ENCODE measurements around the gene ZNF462. TPM values are rescaled to one million over a fixed set of nuclear protein-coding genes. Genes with fewer than 3 reads are reported as not detected.

The ZNF462 gene
- total RNA-seq, 1 experiment from 2014 or later, result 34.5 TPM

- TF ChIP-seq, protein P1, sequence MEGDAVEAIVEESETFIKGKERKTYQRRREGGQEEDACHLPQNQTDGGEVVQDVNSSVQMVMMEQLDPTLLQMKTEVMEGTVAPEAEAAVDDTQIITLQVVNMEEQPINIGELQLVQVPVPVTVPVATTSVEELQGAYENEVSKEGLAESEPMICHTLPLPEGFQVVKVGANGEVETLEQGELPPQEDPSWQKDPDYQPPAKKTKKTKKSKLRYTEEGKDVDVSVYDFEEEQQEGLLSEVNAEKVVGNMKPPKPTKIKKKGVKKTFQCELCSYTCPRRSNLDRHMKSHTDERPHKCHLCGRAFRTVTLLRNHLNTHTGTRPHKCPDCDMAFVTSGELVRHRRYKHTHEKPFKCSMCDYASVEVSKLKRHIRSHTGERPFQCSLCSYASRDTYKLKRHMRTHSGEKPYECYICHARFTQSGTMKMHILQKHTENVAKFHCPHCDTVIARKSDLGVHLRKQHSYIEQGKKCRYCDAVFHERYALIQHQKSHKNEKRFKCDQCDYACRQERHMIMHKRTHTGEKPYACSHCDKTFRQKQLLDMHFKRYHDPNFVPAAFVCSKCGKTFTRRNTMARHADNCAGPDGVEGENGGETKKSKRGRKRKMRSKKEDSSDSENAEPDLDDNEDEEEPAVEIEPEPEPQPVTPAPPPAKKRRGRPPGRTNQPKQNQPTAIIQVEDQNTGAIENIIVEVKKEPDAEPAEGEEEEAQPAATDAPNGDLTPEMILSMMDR (IDR thresholded peaks at IDR 0.05; ENCODE audit: insufficient read depth in 1 of 2, low read depth in 1 of 2, low read length in 1 of 2, severe bottlenecking in 1 of 2, unreplicated experiment in 1 of 2), result no peak
- Histone ChIP-seq H3K4me3 (ENCODE audit: low read depth, low read length) (peak overlapping the region; percentile 22), H3K27me3 (replicated peaks; ENCODE audit: control insufficient read depth, insufficient read depth, low read length) (no peaks in the 10 kb centered on the region), H3K4me1 (peaks cover 72% of the 10 kb centered on the region), H3K9me3 (no peaks in the 10 kb centered on the region), H3K36me3 (ENCODE audit: control insufficient read depth, insufficient read depth, low read length) (peaks cover 5% of the 10 kb centered on the region)
- peaks cover 4% of the 10 kb centered on the region for H3K9me3 Mint-ChIP-seq (ENCODE audit: unreplicated experiment)
- CTCF ChIA-PET, result interaction anchor here (0.8 to 1.4 kb wide), 5 partner anchors 10 to 251 kb away, joined by 3 to 8 read pairs (median 4); partner anchors contain the start of gene ZNF462
- peak; percentile 70 to 75 for DNase-seq
- TSS peak; percentile 36 for BruUV-seq (replicated peaks)
- no peaks in the 10 kb centered on the region for H3K27me3 Mint-ChIP-seq (ENCODE audit: insufficient read depth, unreplicated experiment)
- H3K4me3 Mint-ChIP-seq (ENCODE audit: unreplicated experiment), result peak overlapping the region; percentile 85
- intact Hi-C loops (cut with micrococcal nuclease; ENCODE audit: unreplicated experiment), result loop anchor here (1.0 to 5.0 kb wide), 6 partner anchors 10 to 1009 kb away; partner anchors contain the start of gene ZNF462
- POLR2A ChIA-PET, result interaction anchor here (0.6 to 2.0 kb wide), 9 partner anchors 8 to 365 kb away, joined by 3 to 16 read pairs (median 3); no protein-coding TSS in a partner anchor
- peaks cover 53% of the 10 kb centered on the region for H3K4me1 Mint-ChIP-seq (ENCODE audit: low read depth, unreplicated experiment)
- H3K27ac Mint-ChIP-seq (ENCODE audit: unreplicated experiment), result peak overlapping the region; percentile 100
- H3K36me3 Mint-ChIP-seq (ENCODE audit: insufficient read depth, unreplicated experiment), result peaks cover 60% of the 10 kb centered on the region
Observed at GRCh38 chr9:106920701-106921283, 57.8 kb downstream of the ZNF462 start.

DNA sequence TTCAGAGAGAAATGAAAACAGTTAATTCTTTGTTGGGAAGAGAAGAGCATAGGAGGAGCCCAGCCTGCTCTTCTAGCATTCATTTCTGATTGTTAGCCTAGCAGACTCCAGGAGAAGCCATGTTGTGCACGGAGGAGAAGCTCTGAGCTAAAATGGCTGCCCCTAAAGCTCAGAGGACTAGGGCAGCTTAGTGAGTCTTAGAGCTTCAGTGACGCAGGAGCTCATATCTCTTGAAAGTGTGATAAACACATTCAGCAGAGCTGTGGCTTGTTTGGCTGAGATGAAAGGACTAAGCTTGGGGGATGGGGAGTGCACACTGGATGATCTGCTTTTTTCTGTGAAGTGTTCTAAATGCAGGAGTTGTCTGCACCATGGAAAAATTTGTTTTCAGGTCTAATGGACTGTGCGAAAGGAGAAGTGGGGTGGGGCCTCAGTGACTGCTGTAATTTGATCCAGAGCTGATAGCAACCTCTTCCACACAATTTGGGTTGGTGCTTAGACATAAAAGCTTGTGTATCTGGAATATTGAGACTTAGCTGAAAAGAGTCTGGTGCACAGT is 58.5 kb downstream of the ZNF462 start:
- no TSS peak for BruUV-seq (replicated peaks)
- peaks cover 65% of the 10 kb centered on the region for H3K36me3 Mint-ChIP-seq (ENCODE audit: insufficient read depth, unreplicated experiment)
- no peaks in the 10 kb centered on the region for H3K9me3 ChIP-seq
- H3K27ac Mint-ChIP-seq (ENCODE audit: unreplicated experiment), result peak overlapping the region; percentile 100
- no peaks in the 10 kb centered on the region for H3K27me3 Mint-ChIP-seq (ENCODE audit: insufficient read depth, unreplicated experiment)
- H3K9me3 Mint-ChIP-seq (ENCODE audit: unreplicated experiment), result peaks cover 9% of the 10 kb centered on the region
- peaks cover 9% of the 10 kb centered on the region for H3K36me3 ChIP-seq (ENCODE audit: control insufficient read depth, insufficient read depth, low read length)
- H3K4me3 Mint-ChIP-seq (ENCODE audit: unreplicated experiment), result peak overlapping the region; percentile 85
- peaks cover 66% of the 10 kb centered on the region for H3K4me1 ChIP-seq
- intact Hi-C loops (cut with micrococcal nuclease; ENCODE audit: unreplicated experiment), result loop anchor here (1.0 to 5.0 kb wide), 6 partner anchors 9 to 1010 kb away; partner anchors contain the start of gene ZNF462
- peak overlapping the region; percentile 22 for H3K4me3 ChIP-seq (ENCODE audit: low read depth, low read length)
- ChIA-PET POLR2A (interaction anchor here (0.7 to 2.0 kb wide), 9 partner anchors 9 to 365 kb away, joined by 3 to 16 read pairs (median 4); no protein-coding TSS in a partner anchor), CTCF (interaction anchor here (0.6 to 1.4 kb wide), 5 partner anchors 9 to 250 kb away, joined by 3 to 8 read pairs (median 4); partner anchors contain the start of gene ZNF462)
- H3K4me1 Mint-ChIP-seq (ENCODE audit: low read depth, unreplicated experiment), result peaks cover 47% of the 10 kb centered on the region
- DNase-seq, result peak; percentile 87 to 93
- TF ChIP-seq, protein P1 (IDR thresholded peaks at IDR 0.05; ENCODE audit: insufficient read depth in 1 of 2, low read depth in 1 of 2, low read length in 1 of 2, severe bottlenecking in 1 of 2, unreplicated experiment in 1 of 2), result no peak
- no peaks in the 10 kb centered on the region for H3K27me3 ChIP-seq (replicated peaks; ENCODE audit: control insufficient read depth, insufficient read depth, low read length)

DNA sequence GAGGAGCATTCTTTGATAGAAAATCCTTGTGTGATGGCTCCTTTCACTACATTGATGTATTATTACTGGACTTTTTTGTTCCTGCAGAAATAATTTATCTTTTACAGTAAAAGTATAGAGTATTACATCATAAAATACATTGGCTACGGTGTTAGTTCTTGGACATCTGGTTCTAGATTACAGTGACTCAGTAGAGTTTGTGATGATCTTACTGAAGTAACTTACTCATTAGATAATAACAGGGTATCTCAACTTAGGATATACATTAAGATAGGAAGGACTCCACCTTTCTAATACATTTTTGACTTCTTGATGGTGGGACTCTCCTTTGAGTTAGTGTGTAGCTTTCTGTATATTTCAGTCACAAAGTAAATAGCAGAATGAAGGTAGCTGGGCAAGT is 59.1 kb downstream of the ZNF462 start:
- TF ChIP-seq, protein P1 (IDR thresholded peaks at IDR 0.05; ENCODE audit: insufficient read depth in 1 of 2, low read depth in 1 of 2, low read length in 1 of 2, severe bottlenecking in 1 of 2, unreplicated experiment in 1 of 2), result no peak
- peak overlapping the region; percentile 85 for H3K4me3 Mint-ChIP-seq (ENCODE audit: unreplicated experiment)
- peaks cover 11% of the 10 kb centered on the region for H3K36me3 ChIP-seq (ENCODE audit: control insufficient read depth, insufficient read depth, low read length)
- POLR2A ChIA-PET, result interaction anchor here (0.9 to 2.0 kb wide), 5 partner anchors 8 to 128 kb away, joined by 3 to 16 read pairs (median 5); no protein-coding TSS in a partner anchor
- no peaks in the 10 kb centered on the region for H3K27me3 Mint-ChIP-seq (ENCODE audit: insufficient read depth, unreplicated experiment)
- H3K9me3 ChIP-seq, result no peaks in the 10 kb centered on the region
- H3K4me3 ChIP-seq (ENCODE audit: low read depth, low read length), result no peak overlapping the region
- no peaks in the 10 kb centered on the region for H3K27me3 ChIP-seq (replicated peaks; ENCODE audit: control insufficient read depth, insufficient read depth, low read length)
- peaks cover 67% of the 10 kb centered on the region for H3K36me3 Mint-ChIP-seq (ENCODE audit: insufficient read depth, unreplicated experiment)
- H3K9me3 Mint-ChIP-seq (ENCODE audit: unreplicated experiment), result peaks cover 9% of the 10 kb centered on the region
- intact Hi-C loops (cut with micrococcal nuclease; ENCODE audit: unreplicated experiment), result loop anchor here (5.0 kb wide), 1 partner anchor 320 kb away; no protein-coding TSS in a partner anchor
- CTCF ChIA-PET, result interaction anchor here (0.6 to 1.4 kb wide), 3 partner anchors 58 to 250 kb away, joined by 3 to 4 read pairs (median 4); partner anchors contain the start of gene ZNF462
- TSS peak; percentile 49 for BruUV-seq (replicated peaks)
- peak overlapping the region; percentile 100 for H3K27ac Mint-ChIP-seq (ENCODE audit: unreplicated experiment)
- peaks cover 41% of the 10 kb centered on the region for H3K4me1 Mint-ChIP-seq (ENCODE audit: low read depth, unreplicated experiment)
- H3K4me1 ChIP-seq, result peaks cover 59% of the 10 kb centered on the region
- DNase-seq, result no peak

All from Caco-2 (cell line).